Gastrocnemius medialis (tissue), 4 donors: ENCODE results near the gene GMPR2.
"Not testable (repeated sequence)": the region's sequence is repeated elsewhere in the genome, so short reads cannot be mapped to it uniquely, and the experiment has no call there.

Experiments
- POLR2A ChIP-seq, 2 donors: fragments of 450-650 bp; IDR thresholded peaks; one replicate each; pipeline ENCODE4 v1.6.1; 2017; ENCODE audit warnings: antibody characterized with exemption in 2 of 2, mild to moderate bottlenecking in 2 of 2, moderate library complexity in 2 of 2
- TF ChIP-seq, protein P1 (sequence below), 5 experiments: fragments of 450-650 bp in 3 of 5; fragments of 200-600 bp in 2 of 5; sonication (generic) in 2 of 5; IDR thresholded peaks in 4 of 5; conservative IDR thresholded peaks in 1 of 5; 1 replicate in 4 of 5; 2 replicates in 1 of 5; pipeline ENCODE4 v1.5.1; 2016 to 2019; ENCODE audit warnings: antibody characterized with exemption in 5 of 5, mild to moderate bottlenecking in 3 of 5, moderate library complexity in 3 of 5

DNA sequence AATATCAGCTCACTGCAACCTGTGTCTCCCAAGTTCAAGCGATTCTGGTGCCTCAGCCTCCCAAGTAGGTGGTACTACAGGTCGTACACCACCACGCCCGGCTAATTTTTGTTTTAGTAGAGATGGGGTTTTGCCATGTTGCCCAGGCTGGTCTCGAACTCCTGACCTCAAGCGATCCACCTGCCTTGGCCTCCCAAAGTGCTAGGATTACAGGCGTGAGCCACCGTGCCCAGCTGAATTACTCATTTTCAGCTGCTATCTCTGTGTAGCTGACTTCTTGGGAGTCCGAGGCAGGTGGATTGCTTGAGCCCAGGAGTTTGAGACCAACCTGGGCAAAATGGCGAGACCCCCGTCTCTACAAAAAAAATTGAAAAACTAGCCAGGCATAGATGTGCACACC, 12.6 kb downstream of the GMPR2 start:
- not testable (repeated sequence) for TF ChIP-seq POLR2A (IDR thresholded peaks at IDR 0.05)
- TF ChIP-seq, protein P1, sequence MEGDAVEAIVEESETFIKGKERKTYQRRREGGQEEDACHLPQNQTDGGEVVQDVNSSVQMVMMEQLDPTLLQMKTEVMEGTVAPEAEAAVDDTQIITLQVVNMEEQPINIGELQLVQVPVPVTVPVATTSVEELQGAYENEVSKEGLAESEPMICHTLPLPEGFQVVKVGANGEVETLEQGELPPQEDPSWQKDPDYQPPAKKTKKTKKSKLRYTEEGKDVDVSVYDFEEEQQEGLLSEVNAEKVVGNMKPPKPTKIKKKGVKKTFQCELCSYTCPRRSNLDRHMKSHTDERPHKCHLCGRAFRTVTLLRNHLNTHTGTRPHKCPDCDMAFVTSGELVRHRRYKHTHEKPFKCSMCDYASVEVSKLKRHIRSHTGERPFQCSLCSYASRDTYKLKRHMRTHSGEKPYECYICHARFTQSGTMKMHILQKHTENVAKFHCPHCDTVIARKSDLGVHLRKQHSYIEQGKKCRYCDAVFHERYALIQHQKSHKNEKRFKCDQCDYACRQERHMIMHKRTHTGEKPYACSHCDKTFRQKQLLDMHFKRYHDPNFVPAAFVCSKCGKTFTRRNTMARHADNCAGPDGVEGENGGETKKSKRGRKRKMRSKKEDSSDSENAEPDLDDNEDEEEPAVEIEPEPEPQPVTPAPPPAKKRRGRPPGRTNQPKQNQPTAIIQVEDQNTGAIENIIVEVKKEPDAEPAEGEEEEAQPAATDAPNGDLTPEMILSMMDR (IDR thresholded peaks at IDR 0.05 in 4 of 5, conservative IDR thresholded peaks at IDR 0.05 in 1 of 5) = not testable (repeated sequence)
